ENCODE results near the gene PDIA5. TPM values are rescaled to one million over a fixed set of nuclear protein-coding genes. Genes with fewer than 3 reads are reported as not detected.

PDIA5 gene
- total RNA-seq, 2 experiments from 2014 or later = 2.2 to 3.0 TPM

GRCh38 chr3:123021996-123022510 lies 44.8 kb upstream of the PDIA5 start:
- CTCF ChIA-PET = no interaction called here

GRCh38 chr3:123024056-123024455 lies 42.8 kb upstream of the PDIA5 start:
- intact Hi-C loops (cut with DNase I, micrococcal nuclease) = loop anchor here in 1 of 2 experiments (10.0 kb wide), 1 partner anchor 269 kb away; no protein-coding TSS in a partner anchor
- ATAC-seq (ENCODE audit: poor library complexity) (no peak), DNase-seq (no peak)
- no peak overlapping the region for H3K4me3 Mint-ChIP-seq
- no peak overlapping the region for H3K27ac Mint-ChIP-seq
- H3K27me3 Mint-ChIP-seq = peaks cover 85% of the 10 kb centered on the region
- POLR2A ChIA-PET = no interaction called here
- Histone ChIP-seq H3K4me3 (ENCODE audit: low read length) (no peak overlapping the region), H3K36me3 (ENCODE audit: insufficient read depth, low read length) (no peaks in the 10 kb centered on the region), H3K27me3 (ENCODE audit: control insufficient read depth in 1 of 2, insufficient read depth in 2 of 2, low read length in 2 of 2) (peaks cover 71 to 73% of the 10 kb centered on the region in 2 experiments), H3K27ac (ENCODE audit: low read depth in 1 of 2, low read length in 2 of 2) (no peak overlapping the region), H3K4me1 (ENCODE audit: insufficient read depth, low read length) (peaks cover 24% of the 10 kb centered on the region), H3K9me3 (ENCODE audit: control insufficient read depth in 1 of 2, insufficient read depth in 1 of 2, low read length in 2 of 2) (peaks cover 0 to 12% of the 10 kb centered on the region in 2 experiments)
- CTCF ChIA-PET = no interaction called here
- H3K36me3 Mint-ChIP-seq (ENCODE audit: low read depth) = no peaks in the 10 kb centered on the region
- peaks cover 12% of the 10 kb centered on the region for H3K4me1 Mint-ChIP-seq (ENCODE audit: low read depth)
- no peak for TF ChIP-seq CTCF (IDR thresholded peaks at IDR 0.05)
- no peaks in the 10 kb centered on the region for H3K9me3 Mint-ChIP-seq

More at GRCh38 chr3:123021996-123022510, 44.8 kb upstream of the PDIA5 start:
- POLR2A ChIA-PET = no interaction called here
- intact Hi-C loops (cut with DNase I, micrococcal nuclease) = loop anchor here in 1 of 2 experiments (10.0 kb wide), 1 partner anchor 267 kb away; no protein-coding TSS in a partner anchor
- ATAC-seq (ENCODE audit: poor library complexity) (no peak), DNase-seq (no peak)
- peaks cover 13% of the 10 kb centered on the region for H3K4me1 ChIP-seq (ENCODE audit: insufficient read depth, low read length)
- Mint-ChIP-seq H3K36me3 (ENCODE audit: low read depth) (no peaks in the 10 kb centered on the region), H3K4me3 (no peak overlapping the region), H3K9me3 (no peaks in the 10 kb centered on the region), H3K27me3 (peaks cover 84% of the 10 kb centered on the region), H3K27ac (no peak overlapping the region), H3K4me1 (ENCODE audit: low read depth) (peaks cover 6% of the 10 kb centered on the region)
- H3K27me3 ChIP-seq (ENCODE audit: control insufficient read depth in 1 of 2, insufficient read depth in 2 of 2, low read length in 2 of 2) = peaks cover 61 to 62% of the 10 kb centered on the region in 2 experiments
- no peak overlapping the region for H3K27ac ChIP-seq (ENCODE audit: low read depth in 1 of 2, low read length in 2 of 2)
- H3K4me3 ChIP-seq (ENCODE audit: low read length) = no peak overlapping the region
- no peak for TF ChIP-seq CTCF (IDR thresholded peaks at IDR 0.05)
- H3K36me3 ChIP-seq (ENCODE audit: insufficient read depth, low read length) = no peaks in the 10 kb centered on the region
- peaks cover 0 to 9% of the 10 kb centered on the region in 2 experiments for H3K9me3 ChIP-seq (ENCODE audit: control insufficient read depth in 1 of 2, insufficient read depth in 1 of 2, low read length in 2 of 2)

- Mint-ChIP-seq H3K27me3 (peaks cover 80% of the 10 kb centered on the region), H3K27ac (no peak overlapping the region), H3K9me3 (no peaks in the 10 kb centered on the region), H3K4me1 (ENCODE audit: low read depth) (peaks cover 12% of the 10 kb centered on the region), H3K4me3 (peak overlapping the region; percentile 83), H3K36me3 (ENCODE audit: low read depth) (no peaks in the 10 kb centered on the region)
- no peak overlapping the region for H3K27ac ChIP-seq (ENCODE audit: low read depth in 1 of 2, low read length in 2 of 2)
- TF ChIP-seq CTCF (IDR thresholded peaks at IDR 0.05) = no peak
- ATAC-seq (ENCODE audit: poor library complexity) (no peak), DNase-seq (peak in 2 of 14 experiments; percentile 3 to 15)
- peak overlapping the region; percentile 42 for H3K4me3 ChIP-seq (ENCODE audit: low read length)
- peaks cover 82% of the 10 kb centered on the region in 2 experiments for H3K27me3 ChIP-seq (ENCODE audit: control insufficient read depth in 1 of 2, insufficient read depth in 2 of 2, low read length in 2 of 2)
- H3K36me3 ChIP-seq (ENCODE audit: insufficient read depth, low read length) = no peaks in the 10 kb centered on the region
- intact Hi-C loops (cut with DNase I, micrococcal nuclease) = loop anchor here (5.0 to 10.0 kb wide), 4 partner anchors 271 to 1479 kb away; partner anchors contain the start of genes DTX3L (in 1 of the 2), PARP9 (in 1 of the 2) and POLQ (in 1 of the 2)
- ChIA-PET POLR2A (interaction anchor here (0.6 kb wide), 1 partner anchor 236 kb away, joined by 3 read pairs; no protein-coding TSS in a partner anchor), CTCF (no interaction called here)
- H3K4me1 ChIP-seq (ENCODE audit: insufficient read depth, low read length) = peaks cover 24% of the 10 kb centered on the region
- H3K9me3 ChIP-seq (ENCODE audit: control insufficient read depth in 1 of 2, insufficient read depth in 1 of 2, low read length in 2 of 2) = peaks cover 0 to 12% of the 10 kb centered on the region in 2 experiments
Measured at GRCh38 chr3:123025642-123026521, 40.9 kb upstream of the PDIA5 start.
